SU-DHL-6 (cell line): ENCODE results near the gene TMEM238L.

Experiments used
- H2AFZ ChIP-seq: fragments of 200-600 bp; sonication (generic); 2 replicates; pipeline ENCODE4 v1.6.1; 2014; ENCODE audit warnings: low read depth, mild to moderate bottlenecking, moderate library complexity, mixed read lengths, antibody characterized with exemption, low read length; ENCODE audit not compliant: severe bottlenecking
- H3F3A ChIP-seq: fragments of 200-600 bp; shearing (Covaris generic); 2 replicates; pipeline ENCODE4 v1.6.0; 2016; ENCODE audit warnings: antibody characterized with exemption, mild to moderate bottlenecking; ENCODE audit not compliant: insufficient read depth
- H3K27ac ChIP-seq: fragments of 200-600 bp; sonication (generic); 2 replicates; pipeline ENCODE4 v1.5.1; 2016; ENCODE audit warnings: low read depth, mild to moderate bottlenecking, low read length, moderate library complexity, mixed read lengths
- H3K27me3 ChIP-seq: fragments of 200-600 bp; sonication (generic), shearing (Covaris generic); 2 replicates; pipeline ENCODE4 v1.6.0; 2014; ENCODE audit warnings: mild to moderate bottlenecking, low read length
- H3K36me3 ChIP-seq: fragments of 200-600 bp; sonication (generic); 2 replicates; pipeline ENCODE4 v1.6.1; 2014; ENCODE audit warnings: mild to moderate bottlenecking, low read length, mixed read lengths
- H3K4me2 ChIP-seq: fragments of 300-600, 200-600 bp; shearing (Covaris generic), sonication (generic); 2 replicates; pipeline ENCODE4 v1.6.0; 2014; ENCODE audit warnings: low read length, low read depth, mild to moderate bottlenecking; ENCODE audit not compliant: poor library complexity, severe bottlenecking
- H3K4me3 ChIP-seq: fragments of 200-600 bp; sonication (generic); 2 replicates; pipeline ENCODE4 v1.5.1; 2014; ENCODE audit warnings: antibody characterized with exemption, low read length, mild to moderate bottlenecking, mixed read lengths; ENCODE audit not compliant: insufficient read depth, poor library complexity, severe bottlenecking
- H3K79me2 ChIP-seq: fragments of 200-600 bp; sonication (generic); 2 replicates; pipeline ENCODE4 v1.6.1; 2014; ENCODE audit warnings: mild to moderate bottlenecking, low read length, moderate library complexity; ENCODE audit not compliant: insufficient read depth
- H3K9ac ChIP-seq: fragments of 200-600 bp; sonication (generic); 2 replicates; pipeline ENCODE4 v1.7.0; 2014; ENCODE audit warnings: mild to moderate bottlenecking, low read length
- H3K9me2 ChIP-seq: fragments of 200-600 bp; sonication (generic); replicated peaks from 2 replicates; pipeline ENCODE4 v1.6.1; 2014; ENCODE audit warnings: low read length; ENCODE audit not compliant: insufficient read depth
- H3K9me3 ChIP-seq: fragments of 200-600 bp; sonication (generic); 2 replicates; pipeline ENCODE4 v1.6.1; 2014; ENCODE audit warnings: low read length, mixed read lengths; ENCODE audit not compliant: insufficient read depth
- H4K20me1 ChIP-seq: fragments of 200-600 bp; sonication (generic); 2 replicates; pipeline ENCODE4 v1.6.1; 2014; ENCODE audit warnings: low read depth, mild to moderate bottlenecking, antibody characterized with exemption, low read length, moderate library complexity, mixed read lengths
- EZH2phosphoT487 ChIP-seq: fragments of 200-600 bp; sonication (generic), shearing (Covaris generic); conservative IDR thresholded peaks from 2 replicates; pipeline ENCODE4 v1.6.1; 2018; ENCODE audit warnings: mild to moderate bottlenecking, antibody characterized with exemption, low read length, moderate library complexity, mixed read lengths
- TF ChIP-seq, protein P1 (sequence below): fragments of 200-600 bp; sonication (generic); IDR thresholded peaks from one replicate; pipeline ENCODE4 v1.5.1; 2017; ENCODE audit warnings: antibody characterized with exemption, mild to moderate bottlenecking, low read length, moderate library complexity; ENCODE audit not compliant: insufficient read depth, poor library complexity, severe bottlenecking

Gene TMEM238L

DNA sequence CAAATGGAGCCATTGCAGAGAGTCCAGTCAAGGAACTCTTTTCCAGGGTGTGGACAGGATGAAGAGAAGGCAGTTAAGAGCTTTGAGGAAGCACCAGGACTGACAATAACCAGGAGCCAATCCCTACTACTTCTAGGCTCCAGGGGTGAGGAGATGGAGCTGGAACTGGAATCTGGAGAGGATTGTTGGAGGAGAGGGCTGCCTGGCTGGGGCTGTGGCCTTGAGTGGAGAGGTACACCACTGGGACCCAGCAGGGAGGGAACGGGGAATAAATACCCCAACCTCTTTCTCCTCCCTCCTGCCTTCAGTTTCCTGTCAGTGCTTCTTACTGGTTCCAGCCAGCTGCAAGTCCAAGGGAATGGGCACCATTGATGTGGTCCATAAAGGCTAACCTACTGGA lies 41.9 kb downstream of the TMEM238L start:
- Histone ChIP-seq H3K79me2 (no peaks in the 10 kb centered on the region), H3K4me2 (no peak overlapping the region), H3K4me3 (no peak overlapping the region), H4K20me1 (no peaks in the 10 kb centered on the region), H3K27ac (no peak overlapping the region), H3K9me3 (no peaks in the 10 kb centered on the region), H3K36me3 (no peaks in the 10 kb centered on the region), H3K9ac (no peak overlapping the region), H2AFZ (no peak overlapping the region), H3F3A (no peaks in the 10 kb centered on the region), H3K9me2 (no peaks in the 10 kb centered on the region), H3K27me3 (no peaks in the 10 kb centered on the region; the same call in 1 of the 2 replicates)
- TF ChIP-seq, protein P1, sequence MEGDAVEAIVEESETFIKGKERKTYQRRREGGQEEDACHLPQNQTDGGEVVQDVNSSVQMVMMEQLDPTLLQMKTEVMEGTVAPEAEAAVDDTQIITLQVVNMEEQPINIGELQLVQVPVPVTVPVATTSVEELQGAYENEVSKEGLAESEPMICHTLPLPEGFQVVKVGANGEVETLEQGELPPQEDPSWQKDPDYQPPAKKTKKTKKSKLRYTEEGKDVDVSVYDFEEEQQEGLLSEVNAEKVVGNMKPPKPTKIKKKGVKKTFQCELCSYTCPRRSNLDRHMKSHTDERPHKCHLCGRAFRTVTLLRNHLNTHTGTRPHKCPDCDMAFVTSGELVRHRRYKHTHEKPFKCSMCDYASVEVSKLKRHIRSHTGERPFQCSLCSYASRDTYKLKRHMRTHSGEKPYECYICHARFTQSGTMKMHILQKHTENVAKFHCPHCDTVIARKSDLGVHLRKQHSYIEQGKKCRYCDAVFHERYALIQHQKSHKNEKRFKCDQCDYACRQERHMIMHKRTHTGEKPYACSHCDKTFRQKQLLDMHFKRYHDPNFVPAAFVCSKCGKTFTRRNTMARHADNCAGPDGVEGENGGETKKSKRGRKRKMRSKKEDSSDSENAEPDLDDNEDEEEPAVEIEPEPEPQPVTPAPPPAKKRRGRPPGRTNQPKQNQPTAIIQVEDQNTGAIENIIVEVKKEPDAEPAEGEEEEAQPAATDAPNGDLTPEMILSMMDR, result no peak

DNA sequence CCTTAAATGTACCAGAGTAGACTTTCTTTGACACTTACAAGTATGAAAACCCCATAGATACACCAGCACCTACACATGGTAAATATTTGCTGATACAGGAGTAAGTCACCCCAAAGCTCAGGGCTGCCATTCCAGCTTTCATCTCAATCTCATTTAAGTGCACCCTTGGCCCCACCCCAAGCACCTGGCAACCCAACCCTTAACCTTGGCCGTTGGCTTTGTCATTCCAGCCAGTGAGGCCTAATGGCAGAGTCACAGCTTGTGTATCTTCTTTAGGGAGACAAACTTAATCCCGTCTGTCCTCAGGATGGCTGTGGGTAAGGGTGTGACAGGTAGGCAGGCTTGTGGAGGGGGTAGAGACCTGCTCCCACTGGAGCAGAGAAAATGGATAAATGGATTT lies 42.6 kb downstream of the TMEM238L start:
- Histone ChIP-seq H3K27me3 (no peaks in the 10 kb centered on the region), H3K9me2 (no peaks in the 10 kb centered on the region)
- TF ChIP-seq, protein P1, result no peak
- TF ChIP-seq EZH2phosphoT487, result no peak

DNA sequence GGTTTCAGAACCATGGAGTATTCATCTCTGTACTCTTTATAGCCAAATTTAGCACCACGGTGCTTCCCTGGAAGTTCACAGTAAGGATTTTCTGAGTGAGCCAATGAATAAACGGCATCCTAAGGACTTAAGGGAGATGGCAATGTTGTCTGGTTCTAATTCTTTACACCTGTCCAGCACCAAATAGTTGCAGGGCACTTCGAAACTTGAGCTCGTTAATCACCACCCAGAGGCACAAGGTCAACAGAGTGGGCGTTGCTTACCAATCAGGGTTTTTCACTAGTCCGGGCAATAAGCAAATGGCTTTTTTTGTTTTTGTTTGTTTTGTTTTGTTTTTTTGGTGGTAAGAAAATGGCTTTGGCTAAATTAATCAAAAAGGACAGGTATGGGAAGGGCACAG lies 45.8 kb downstream of the TMEM238L start:
- no peaks in the 10 kb centered on the region for H3K79me2 ChIP-seq

More for the DNA sequence above, 42.6 kb downstream of the TMEM238L start:
- Histone ChIP-seq H3K27ac (no peak overlapping the region), H3K79me2 (no peaks in the 10 kb centered on the region), H3K4me2 (no peak overlapping the region), H3F3A (no peaks in the 10 kb centered on the region), H4K20me1 (no peaks in the 10 kb centered on the region), H3K4me3 (no peak overlapping the region), H3K9ac (no peak overlapping the region), H3K9me3 (no peaks in the 10 kb centered on the region), H3K36me3 (no peaks in the 10 kb centered on the region), H2AFZ (no peak overlapping the region)

More for the DNA sequence above, 45.8 kb downstream of the TMEM238L start:
- no peak overlapping the region for H3K4me2 ChIP-seq
- no peak overlapping the region for H3K9ac ChIP-seq
- no peak overlapping the region for H2AFZ ChIP-seq
- H3K9me3 ChIP-seq, result no peaks in the 10 kb centered on the region
- H3K27ac ChIP-seq, result no peak overlapping the region
- H4K20me1 ChIP-seq, result no peaks in the 10 kb centered on the region
- H3F3A ChIP-seq, result no peaks in the 10 kb centered on the region
- H3K27me3 ChIP-seq, result no peaks in the 10 kb centered on the region
- no peak overlapping the region for H3K4me3 ChIP-seq
- TF ChIP-seq, protein P1, result no peak
- no peak for TF ChIP-seq EZH2phosphoT487
- no peaks in the 10 kb centered on the region for H3K36me3 ChIP-seq
- no peaks in the 10 kb centered on the region for H3K9me2 ChIP-seq
